HG03060 (cell line): ENCODE results near the gene INTS4.
"Not testable (repeated sequence)": the region's sequence is repeated elsewhere in the genome, so short reads cannot be mapped to it uniquely, and the experiment has no call there.

Source experiments
- ATAC-seq: cut with Tn5 transposase; IDR thresholded peaks from one replicate; pipeline ENCODE4 v1.9.1; 2021; ENCODE audit warnings: low read depth, moderate number of reproducible peaks; ENCODE audit not compliant: unreplicated experiment

The INTS4 gene

GRCh38 chr11:77967121-77967520, 27.3 kb downstream of the INTS4 start:
- no peak for ATAC-seq

GRCh38 chr11:77966338-77966737, 28.1 kb downstream of the INTS4 start:
- ATAC-seq, result no peak

GRCh38 chr11:77959434-77959833, 35.0 kb downstream of the INTS4 start:
- no peak for ATAC-seq

GRCh38 chr11:77958583-77959177, 35.8 kb downstream of the INTS4 start:
- not testable (repeated sequence) for ATAC-seq

- ATAC-seq, result not testable (repeated sequence)
These were observed 51.2 kb downstream of the INTS4 start for GRCh38 chr11:77943296-77943695.

GRCh38 chr11:77942465-77942864, 52.0 kb downstream of the INTS4 start:
- ATAC-seq, result not testable (repeated sequence)

GRCh38 chr11:77933596-77933995, 60.9 kb downstream of the INTS4 start:
- ATAC-seq, result not testable (repeated sequence)

- ATAC-seq, result not testable (repeated sequence)
These were observed 63.9 kb downstream of the INTS4 start for GRCh38 chr11:77930334-77931208.

GRCh38 chr11:77917713-77918112, 76.8 kb downstream of the INTS4 start:
- ATAC-seq, result not testable (repeated sequence)

GRCh38 chr11:77914307-77914791, 80.1 kb downstream of the INTS4 start:
- ATAC-seq, result not testable (repeated sequence)

- not testable (repeated sequence) for ATAC-seq
These were observed 80.7 kb downstream of the INTS4 start for GRCh38 chr11:77913608-77914306.

GRCh38 chr11:77910828-77911227, 83.6 kb downstream of the INTS4 start:
- not testable (repeated sequence) for ATAC-seq

- ATAC-seq, result no peak
These were observed 85.2 kb downstream of the INTS4 start for GRCh38 chr11:77909277-77909676.

- no peak for ATAC-seq
These were observed 85.6 kb downstream of the INTS4 start for GRCh38 chr11:77908835-77909234.

GRCh38 chr11:77894949-77895348, 99.5 kb downstream of the INTS4 start:
- not testable (repeated sequence) for ATAC-seq

- not testable (repeated sequence) for ATAC-seq
These were observed 102.8 kb downstream of the INTS4 start for GRCh38 chr11:77891703-77892102.

GRCh38 chr11:77891256-77891655, 103.2 kb downstream of the INTS4 start:
- ATAC-seq, result not testable (repeated sequence)

GRCh38 chr11:77890619-77891056, 103.8 kb downstream of the INTS4 start:
- not testable (repeated sequence) for ATAC-seq

- ATAC-seq, result not testable (repeated sequence)
These were observed 104.3 kb downstream of the INTS4 start for GRCh38 chr11:77890100-77890614.

GRCh38 chr11:77889045-77889444, 105.4 kb downstream of the INTS4 start:
- ATAC-seq, result not testable (repeated sequence)

- no peak for ATAC-seq
These were observed 108.1 kb downstream of the INTS4 start for GRCh38 chr11:77886401-77886800.
